NOMO-1 (cell line): ENCODE measurements around the gene GPS1.

Source experiments
- DNase-seq, 2 experiments: peaks; one replicate each; lab custom pipeline; 2025; ENCODE audit not compliant: unreplicated experiment in 2 of 2; lab: John Stamatoyannopoulos, UW

The GPS1 gene

GRCh38 chr17:82014432-82014831 is 37.3 kb upstream of the GPS1 start:
- no peak for DNase-seq

GRCh38 chr17:82014971-82015310 is 36.8 kb upstream of the GPS1 start:
- DNase-seq, result no peak

DNA sequence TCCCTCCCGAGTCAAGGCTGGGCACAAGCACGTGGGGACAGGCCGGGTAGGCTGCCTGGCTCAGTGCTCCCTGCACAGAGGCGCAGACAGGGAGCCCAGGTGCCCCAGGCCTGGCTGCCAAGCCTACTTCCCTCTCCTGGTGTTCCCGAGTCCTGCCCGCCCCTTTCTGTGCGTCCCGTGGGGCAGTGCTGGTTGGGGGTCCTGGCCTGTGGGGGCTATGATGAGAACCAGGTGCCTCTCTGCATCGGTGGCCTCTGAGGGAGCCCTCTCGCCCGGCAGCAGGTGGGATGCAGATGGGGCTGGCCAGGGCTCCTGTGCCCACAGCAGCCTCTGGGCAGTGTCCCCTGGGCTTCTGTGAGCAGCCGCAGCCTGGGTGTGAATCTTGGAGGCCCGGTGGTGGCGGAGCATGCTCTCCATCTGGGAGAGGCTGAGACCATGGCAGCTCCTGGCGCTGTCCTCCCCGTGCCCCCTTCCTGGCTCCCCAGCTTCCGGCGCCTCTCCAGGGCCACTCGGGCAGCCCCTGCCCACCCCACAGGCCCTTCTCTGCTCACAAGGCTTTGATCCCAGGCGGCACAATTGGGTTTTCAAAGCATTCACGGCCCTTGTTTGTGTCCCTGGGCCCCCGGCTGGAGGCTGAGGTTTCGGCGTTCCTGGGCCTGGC is 36.3 kb upstream of the GPS1 start:
- DNase-seq, result no peak

DNA sequence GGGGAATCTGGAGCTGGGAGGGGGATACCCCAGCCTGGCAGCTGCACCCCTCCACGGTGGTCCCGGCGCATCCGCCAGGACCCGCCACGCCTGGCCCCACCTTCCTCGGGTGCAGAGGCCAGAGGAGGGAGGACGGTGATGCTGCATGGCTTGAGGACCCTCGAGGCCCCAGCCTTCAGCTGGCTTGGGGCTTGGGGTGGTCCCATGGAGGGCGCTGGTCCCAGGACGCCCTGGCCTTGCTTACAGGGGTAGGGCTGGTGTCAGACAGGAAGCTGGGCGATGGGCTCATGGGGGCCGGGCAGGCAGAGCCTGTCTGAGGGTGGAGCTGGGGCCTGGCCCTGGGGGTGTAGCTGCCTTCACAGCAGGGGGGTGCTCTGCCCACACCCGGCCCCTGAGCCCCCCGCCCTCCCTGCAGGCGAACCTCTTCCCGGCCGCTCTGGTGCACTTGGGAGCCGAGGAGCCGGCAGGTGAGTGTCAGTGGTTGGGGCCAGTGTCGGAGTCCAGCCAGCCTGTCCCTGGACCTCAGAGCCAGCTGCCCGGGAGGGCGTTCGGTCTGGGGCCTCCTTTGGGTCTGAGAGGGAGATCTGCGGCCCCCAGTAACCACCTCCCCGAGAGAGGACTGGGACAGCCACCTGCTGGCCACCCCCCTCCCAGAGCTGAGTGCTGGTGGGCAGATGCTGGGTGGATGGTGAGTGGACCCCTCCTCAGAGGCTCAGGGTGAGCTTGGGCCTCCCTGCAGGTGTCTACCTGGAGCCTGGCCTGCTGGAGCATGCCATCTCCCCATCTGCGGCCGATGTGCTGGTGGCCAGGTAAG is 35.4 kb upstream of the GPS1 start:
- no peak for DNase-seq

- no peak for DNase-seq
Observed at GRCh38 chr17:82016875-82017459, 34.7 kb upstream of the GPS1 start.

GRCh38 chr17:82017612-82018151 is 34.0 kb upstream of the GPS1 start:
- no peak for DNase-seq

- no peak for DNase-seq
Observed at GRCh38 chr17:82018152-82018988, 33.3 kb upstream of the GPS1 start.

- no peak for DNase-seq
Observed at GRCh38 chr17:82018989-82019689, 32.6 kb upstream of the GPS1 start.

GRCh38 chr17:82019690-82020571 is 31.8 kb upstream of the GPS1 start:
- peak; percentile 53 to 70 for DNase-seq

DNA sequence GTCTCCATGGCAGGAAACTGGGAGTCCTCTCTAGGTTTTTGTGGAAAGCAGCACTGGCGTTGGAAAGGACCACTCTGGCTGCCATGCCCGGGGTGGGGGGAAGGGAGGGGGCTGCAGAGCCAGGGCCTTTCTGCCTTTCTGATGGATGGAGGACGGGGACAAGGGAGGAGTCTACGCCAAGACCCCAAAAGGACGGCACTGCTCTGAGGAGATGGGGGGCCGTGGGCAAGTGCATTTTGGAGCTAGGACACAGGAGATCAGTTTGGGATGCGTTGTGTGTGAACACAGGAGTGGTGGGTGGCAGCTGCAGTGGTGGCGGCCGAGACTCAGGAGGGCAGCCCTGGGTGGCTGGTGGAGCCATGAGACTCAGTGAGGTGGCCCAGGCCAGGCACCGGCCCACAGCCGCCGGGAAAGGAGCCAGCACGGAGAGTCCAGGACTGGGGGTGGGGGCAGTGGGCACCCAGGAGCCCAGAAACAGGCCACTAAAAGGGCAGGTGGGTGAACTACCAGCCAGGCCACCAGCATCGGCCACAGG is 31.1 kb upstream of the GPS1 start:
- DNase-seq, result no peak

- DNase-seq, result peak in 1 of 2 experiments; percentile 44
Observed at GRCh38 chr17:82021107-82021899, 30.4 kb upstream of the GPS1 start.

DNA sequence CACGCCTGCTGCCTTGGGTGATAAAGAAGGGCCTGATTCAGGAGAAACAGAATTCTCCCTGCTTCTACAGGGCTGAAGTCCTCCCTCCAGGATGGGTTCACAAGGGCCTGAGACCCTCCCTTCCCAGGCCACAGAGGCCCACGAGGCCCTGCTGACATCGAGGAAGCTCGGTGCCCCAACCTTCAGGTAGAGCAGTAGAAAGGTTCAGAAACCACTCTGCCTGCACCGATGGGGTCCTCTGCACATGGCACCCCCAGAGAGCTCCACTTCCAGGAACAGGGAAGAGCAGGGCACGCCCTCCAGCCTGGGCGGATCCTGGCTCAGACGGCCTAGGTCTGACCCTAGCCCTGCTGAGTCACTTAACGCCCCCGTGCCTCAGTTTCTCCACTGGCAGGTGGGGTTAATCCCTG is 29.8 kb upstream of the GPS1 start:
- no peak for DNase-seq

DNA sequence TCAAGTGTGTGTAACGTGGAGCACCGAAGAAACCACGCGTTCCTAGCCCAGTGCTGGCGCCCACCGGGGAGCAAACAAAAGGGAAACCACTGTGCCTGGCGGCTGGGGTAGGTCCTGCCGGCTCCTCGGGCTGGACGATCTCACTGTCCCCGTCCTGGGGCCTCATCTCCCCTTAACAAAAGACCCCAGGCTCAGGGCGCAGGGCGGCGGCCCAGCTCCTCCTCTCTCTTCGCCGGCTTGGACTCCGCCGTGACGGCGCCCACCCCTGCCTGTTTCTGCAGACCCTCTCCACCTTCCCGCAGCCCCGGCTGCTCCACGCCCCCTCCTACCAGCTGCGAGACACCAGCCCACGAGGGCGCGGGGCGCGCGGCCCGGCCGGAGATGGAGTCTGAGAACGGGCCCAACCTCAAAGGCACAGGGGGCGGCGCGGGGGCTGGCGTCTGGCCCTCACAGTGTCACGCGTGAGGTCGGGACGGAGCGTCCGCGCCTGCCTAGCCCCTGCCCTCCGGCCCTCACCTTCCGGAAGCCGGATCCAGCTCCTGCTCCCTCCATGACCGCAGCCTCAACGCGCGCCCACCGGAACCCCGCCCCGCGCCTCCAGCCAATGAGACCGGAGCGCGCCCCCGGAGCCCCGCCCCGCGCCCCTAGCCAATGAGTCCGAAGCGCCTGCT is 29.3 kb upstream of the GPS1 start, which contains the start of gene CENPX:
TSS of gene CENPX (minus strand) at position 569 of the 671 bp plus-strand sequence. CDS start at position 552, 17 bp downstream.
- no peak for DNase-seq

DNA sequence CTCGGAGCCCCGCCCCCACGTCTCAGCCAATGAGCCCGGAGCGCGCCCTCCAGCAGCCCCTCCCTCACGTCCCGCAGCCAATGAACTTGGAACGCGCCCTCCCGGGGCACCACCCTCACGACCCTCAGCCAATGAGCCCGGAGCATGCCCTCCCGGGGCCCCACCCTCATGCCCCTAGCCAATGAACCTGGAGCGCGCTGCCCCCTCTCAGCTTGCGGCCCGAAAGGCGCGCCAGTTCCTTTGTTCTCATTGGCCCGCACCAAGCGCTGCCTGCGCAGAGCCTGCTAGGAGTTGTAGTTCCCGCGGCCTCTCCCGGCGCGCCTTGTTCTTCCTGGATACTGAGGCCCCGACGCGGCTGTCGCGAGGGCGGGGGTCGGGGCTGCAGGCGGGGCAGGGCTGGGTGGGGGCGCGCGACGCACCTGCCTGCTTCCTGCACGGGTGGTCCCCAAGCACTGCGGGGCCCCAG is 28.7 kb upstream of the GPS1 start, which contains the start of gene LRRC45:
TSS of gene LRRC45 (plus strand) at position 325 of the 466 bp plus-strand sequence. CDS start 339 bp downstream, outside the sequence.
- DNase-seq, result peak; percentile 99 to 100

- peak; percentile 38 to 43 for DNase-seq
Observed at GRCh38 chr17:82023447-82024241, 28.1 kb upstream of the GPS1 start.

DNA sequence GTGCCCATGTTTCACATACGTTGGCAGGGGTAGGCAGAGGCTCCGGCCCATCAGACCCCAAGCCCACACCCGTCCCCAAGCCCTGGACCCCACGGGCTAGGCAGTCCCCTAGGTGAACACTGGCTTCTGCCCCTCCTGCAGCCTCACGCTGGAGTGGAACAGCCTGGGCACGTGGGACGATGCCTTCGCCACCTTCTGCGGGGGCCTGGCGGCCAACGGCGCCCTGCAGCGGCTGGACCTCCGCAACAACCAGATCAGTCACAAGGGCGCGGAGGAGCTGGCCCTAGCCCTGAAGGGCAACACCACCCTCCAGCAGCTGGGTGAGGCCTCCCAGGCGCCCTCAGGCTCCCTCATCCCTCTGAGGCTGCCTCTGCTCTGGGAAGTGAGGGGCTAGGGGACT is 26.8 kb upstream of the GPS1 start:
- no peak for DNase-seq
